Measurements from ENCODE around the gene MEGF9. TPM values are rescaled to one million over a fixed set of nuclear protein-coding genes. Genes with fewer than 3 reads are reported as not detected.

Gene MEGF9
- total RNA-seq, 1 donor from 2014 or later, result 9.0 TPM

DNA sequence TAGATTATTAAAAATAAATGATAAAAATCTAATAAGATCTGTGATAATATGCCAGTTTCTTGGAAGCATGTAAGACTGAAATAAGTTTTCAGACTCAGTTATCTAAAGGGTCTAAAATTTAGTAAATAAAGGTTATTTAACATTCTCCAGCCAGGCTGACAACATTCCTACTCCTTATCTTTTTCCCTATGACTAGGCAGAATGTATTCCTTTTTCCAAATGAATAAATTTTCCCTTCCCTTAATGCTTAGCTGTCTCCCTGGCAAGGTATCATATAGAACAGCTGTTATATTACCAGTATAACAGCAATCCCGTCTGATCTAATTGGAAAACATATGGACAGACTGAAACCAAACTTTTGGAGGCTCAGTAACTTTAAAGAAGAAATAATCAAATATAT, 13.0 kb downstream of the MEGF9 start:
- CTCF ChIA-PET, result no interaction called here
- DNase-seq, result no peak

GRCh38 chr9:120698766-120699165, 15.5 kb downstream of the MEGF9 start:
- Mint-ChIP-seq H3K9me3 (no peaks in the 10 kb centered on the region), H3K36me3 (ENCODE audit: low read depth) (no peaks in the 10 kb centered on the region), H3K4me3 (no peak overlapping the region), H3K27me3 (no peaks in the 10 kb centered on the region), H3K27ac (no peak overlapping the region), H3K4me1 (peaks cover 17% of the 10 kb centered on the region)
- no peak for ATAC-seq (ENCODE audit: low read depth)
- DNase-seq, result no peak
- TF ChIP-seq, protein P1, sequence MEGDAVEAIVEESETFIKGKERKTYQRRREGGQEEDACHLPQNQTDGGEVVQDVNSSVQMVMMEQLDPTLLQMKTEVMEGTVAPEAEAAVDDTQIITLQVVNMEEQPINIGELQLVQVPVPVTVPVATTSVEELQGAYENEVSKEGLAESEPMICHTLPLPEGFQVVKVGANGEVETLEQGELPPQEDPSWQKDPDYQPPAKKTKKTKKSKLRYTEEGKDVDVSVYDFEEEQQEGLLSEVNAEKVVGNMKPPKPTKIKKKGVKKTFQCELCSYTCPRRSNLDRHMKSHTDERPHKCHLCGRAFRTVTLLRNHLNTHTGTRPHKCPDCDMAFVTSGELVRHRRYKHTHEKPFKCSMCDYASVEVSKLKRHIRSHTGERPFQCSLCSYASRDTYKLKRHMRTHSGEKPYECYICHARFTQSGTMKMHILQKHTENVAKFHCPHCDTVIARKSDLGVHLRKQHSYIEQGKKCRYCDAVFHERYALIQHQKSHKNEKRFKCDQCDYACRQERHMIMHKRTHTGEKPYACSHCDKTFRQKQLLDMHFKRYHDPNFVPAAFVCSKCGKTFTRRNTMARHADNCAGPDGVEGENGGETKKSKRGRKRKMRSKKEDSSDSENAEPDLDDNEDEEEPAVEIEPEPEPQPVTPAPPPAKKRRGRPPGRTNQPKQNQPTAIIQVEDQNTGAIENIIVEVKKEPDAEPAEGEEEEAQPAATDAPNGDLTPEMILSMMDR (IDR thresholded peaks at IDR 0.05), result no peak
- CTCF ChIA-PET, result interaction anchor here (0.6 kb wide), 1 partner anchor 16 kb away, joined by 4 read pairs; no protein-coding TSS in a partner anchor
- intact Hi-C loops (cut with micrococcal nuclease), result no loop called here
- POLR2A ChIA-PET, result no interaction called here

More for the DNA sequence above, 13.0 kb downstream of the MEGF9 start:
- TF ChIP-seq, protein P1 (IDR thresholded peaks at IDR 0.05), result no peak
- intact Hi-C loops (cut with micrococcal nuclease), result no loop called here
- Mint-ChIP-seq H3K27ac (no peak overlapping the region), H3K27me3 (no peaks in the 10 kb centered on the region), H3K36me3 (ENCODE audit: low read depth) (peaks cover 2% of the 10 kb centered on the region), H3K4me3 (no peak overlapping the region), H3K4me1 (peaks cover 6% of the 10 kb centered on the region), H3K9me3 (no peaks in the 10 kb centered on the region)
- POLR2A ChIA-PET, result interaction anchor here (0.7 kb wide), 1 partner anchor 8 kb away, joined by 3 read pairs; no protein-coding TSS in a partner anchor
- no peak for ATAC-seq (ENCODE audit: low read depth)

GRCh38 chr9:120697448-120697847, 16.8 kb downstream of the MEGF9 start:
- POLR2A ChIA-PET, result interaction anchor here (1.1 kb wide), 1 partner anchor 17 kb away, joined by 4 read pairs; the partner anchor contains the start of gene MEGF9
- H3K36me3 Mint-ChIP-seq (ENCODE audit: low read depth), result no peaks in the 10 kb centered on the region

GRCh38 chr9:120696551-120697230, 17.6 kb downstream of the MEGF9 start:
- Mint-ChIP-seq H3K27ac (no peak overlapping the region), H3K27me3 (no peaks in the 10 kb centered on the region), H3K36me3 (ENCODE audit: low read depth) (no peaks in the 10 kb centered on the region), H3K4me3 (no peak overlapping the region), H3K4me1 (peaks cover 30% of the 10 kb centered on the region), H3K9me3 (no peaks in the 10 kb centered on the region)
- intact Hi-C loops (cut with micrococcal nuclease), result no loop called here
- TF ChIP-seq, protein P1 (IDR thresholded peaks at IDR 0.05), result no peak
- DNase-seq (no peak), ATAC-seq (ENCODE audit: low read depth) (no peak)
- POLR2A ChIA-PET, result interaction anchor here (1.1 kb wide), 1 partner anchor 18 kb away, joined by 4 read pairs; the partner anchor contains the start of gene MEGF9
- CTCF ChIA-PET, result no interaction called here

More at GRCh38 chr9:120697448-120697847, 16.8 kb downstream of the MEGF9 start:
- TF ChIP-seq, protein P1 (IDR thresholded peaks at IDR 0.05), result no peak
- CTCF ChIA-PET, result no interaction called here
- no peak for DNase-seq
- no peak overlapping the region for H3K4me3 Mint-ChIP-seq
- no peaks in the 10 kb centered on the region for H3K27me3 Mint-ChIP-seq
- H3K4me1 Mint-ChIP-seq, result peaks cover 28% of the 10 kb centered on the region
- no peak overlapping the region for H3K27ac Mint-ChIP-seq
- H3K9me3 Mint-ChIP-seq, result no peaks in the 10 kb centered on the region
- no peak for ATAC-seq (ENCODE audit: low read depth)
- intact Hi-C loops (cut with micrococcal nuclease), result no loop called here

DNA sequence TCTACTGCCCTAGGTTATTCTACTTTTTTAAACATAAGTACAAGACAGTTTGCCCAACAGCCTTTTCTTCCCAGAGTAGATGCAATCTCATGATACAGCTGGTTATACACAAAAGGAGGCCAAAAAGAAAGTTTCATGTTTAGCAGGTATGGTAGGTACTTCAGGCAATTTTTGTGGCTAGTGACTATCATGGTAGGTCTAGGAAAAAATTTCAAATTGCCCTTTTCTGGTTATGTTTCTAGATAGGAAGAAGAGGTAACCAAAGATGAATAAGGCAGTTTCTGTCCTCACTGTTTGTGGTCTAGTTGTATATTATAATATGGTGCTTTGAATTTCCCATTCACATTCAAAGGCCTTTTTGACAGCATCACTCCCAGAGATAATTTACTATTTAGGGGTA, 19.7 kb downstream of the MEGF9 start:
- ChIA-PET CTCF (no interaction called here), POLR2A (interaction anchor here (0.6 kb wide), 1 partner anchor 201 kb away, joined by 10 read pairs; no protein-coding TSS in a partner anchor)
- Mint-ChIP-seq H3K27me3 (no peaks in the 10 kb centered on the region), H3K27ac (no peak overlapping the region), H3K4me3 (no peak overlapping the region), H3K9me3 (no peaks in the 10 kb centered on the region), H3K36me3 (ENCODE audit: low read depth) (no peaks in the 10 kb centered on the region), H3K4me1 (peaks cover 32% of the 10 kb centered on the region)
- DNase-seq (no peak), ATAC-seq (ENCODE audit: low read depth) (no peak)
- intact Hi-C loops (cut with micrococcal nuclease), result no loop called here
- TF ChIP-seq, protein P1 (IDR thresholded peaks at IDR 0.05), result no peak

All from activated B cell treated with CpG ODN at 0.5 μM for 24 hours (primary cell).